GM21526 (cell line): ENCODE measurements around the gene NLE1.
"Not testable (repeated sequence)": the region's sequence is repeated elsewhere in the genome, so short reads cannot be mapped to it uniquely, and the experiment has no call there.

Experiments
- ATAC-seq: cut with Tn5 transposase; IDR thresholded peaks from one replicate; pipeline ENCODE4 v1.9.1; 2021; ENCODE audit warnings: moderate library complexity; ENCODE audit not compliant: unreplicated experiment, low FRiP score

Gene NLE1

DNA sequence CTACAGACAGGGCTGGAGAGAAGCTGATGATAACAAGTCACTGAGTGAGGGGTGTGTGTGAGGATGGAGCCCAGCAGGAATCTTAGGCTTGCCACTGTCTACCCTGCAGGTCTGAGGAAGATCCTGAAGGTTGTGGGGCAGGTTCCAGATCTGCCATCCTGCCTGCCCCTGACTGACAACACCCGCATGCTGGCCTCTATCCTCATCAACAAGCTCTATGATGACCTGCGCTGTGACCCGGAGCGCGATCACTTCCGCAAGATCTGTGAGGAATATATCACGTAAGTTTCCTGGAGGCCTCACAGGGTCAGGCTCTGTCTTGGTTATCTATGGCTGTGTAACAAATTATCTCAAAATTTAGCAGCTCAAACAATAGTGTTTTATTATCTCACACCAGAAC lies 21.8 kb upstream of the NLE1 start:
- no peak for ATAC-seq

DNA sequence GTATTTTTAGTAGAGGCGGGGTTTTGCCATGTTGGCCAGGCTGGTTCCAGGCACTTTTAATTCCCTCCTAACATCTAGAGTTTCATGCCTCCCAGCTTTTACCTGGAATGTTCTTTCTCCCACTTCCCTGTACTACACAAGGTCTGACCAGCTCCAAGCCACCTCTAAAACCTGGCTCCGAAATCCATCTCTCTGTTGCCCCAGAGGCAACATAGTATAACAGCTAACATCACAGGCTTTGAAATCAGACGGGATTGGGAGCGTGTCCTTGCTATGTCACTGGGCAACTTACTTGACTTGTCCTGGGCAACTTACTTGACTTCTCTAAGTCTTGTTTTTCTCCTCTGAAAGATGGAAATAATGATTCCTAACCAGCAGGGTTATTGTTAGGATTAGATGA lies 20.7 kb upstream of the NLE1 start:
- no peak for ATAC-seq

- ATAC-seq = no peak
These were observed 19.2 kb upstream of the NLE1 start for GRCh38 chr17:35161281-35161761.

DNA sequence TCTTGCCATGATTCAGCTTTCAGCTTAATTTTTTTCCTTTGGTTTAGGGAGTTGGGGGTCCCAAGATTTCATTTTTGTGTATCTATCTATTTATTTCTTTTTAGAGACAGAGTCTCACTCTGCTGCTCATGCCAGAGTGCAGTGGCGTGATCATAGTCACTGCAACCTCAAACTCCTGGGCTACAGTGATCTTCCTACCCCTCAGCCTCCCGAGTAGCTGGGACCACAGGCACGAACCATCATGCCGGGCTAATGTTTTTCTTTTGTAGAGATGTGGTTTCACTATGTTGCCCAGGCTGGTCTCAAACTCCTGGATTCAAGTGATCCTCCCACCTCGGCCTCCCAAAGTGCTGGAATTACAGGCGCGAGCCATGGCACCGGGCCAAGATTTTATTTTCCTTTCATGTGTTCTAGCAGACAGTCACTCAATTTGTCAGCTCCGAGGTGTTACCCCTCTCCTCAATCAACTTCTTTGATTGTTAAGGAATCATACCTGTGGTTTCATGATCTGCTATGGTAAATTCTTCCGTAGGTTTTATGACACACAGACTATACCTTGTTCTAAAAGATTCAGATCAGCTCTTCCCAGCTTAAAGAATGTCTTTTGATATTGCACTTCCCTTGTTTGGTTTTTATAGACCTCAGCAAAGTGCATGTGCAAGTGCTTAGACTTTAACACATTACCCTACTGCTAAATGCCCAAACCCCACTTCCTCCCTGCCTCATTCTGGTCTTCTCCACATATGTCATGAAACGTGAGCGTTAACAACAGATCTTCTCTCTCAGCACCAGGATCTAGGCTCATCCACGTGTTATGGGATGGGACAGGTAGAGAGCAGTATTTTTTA lies 18.5 kb upstream of the NLE1 start:
- no peak for ATAC-seq

DNA sequence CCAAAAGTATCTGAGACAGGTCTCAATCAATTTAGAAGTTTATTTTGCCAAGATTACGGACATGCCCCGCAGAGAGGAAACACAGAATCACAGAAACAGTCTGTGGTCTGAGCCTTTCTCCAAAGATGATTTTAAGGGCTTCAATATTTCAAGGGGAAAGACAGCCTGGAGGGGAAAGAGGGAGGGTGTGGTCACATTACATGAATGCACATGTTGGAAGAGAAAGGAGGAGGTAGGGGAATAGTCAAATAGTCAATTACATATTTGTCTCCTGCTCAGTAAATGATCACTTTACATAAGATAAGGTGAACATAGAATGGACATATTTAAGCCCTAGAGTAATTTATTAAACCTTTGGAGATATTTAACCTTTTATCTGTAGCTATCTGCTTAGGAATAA lies 17.8 kb upstream of the NLE1 start:
- ATAC-seq = no peak

- ATAC-seq = no peak
These were observed 13.1 kb upstream of the NLE1 start for GRCh38 chr17:35155246-35155645.

- ATAC-seq = no peak
These were observed 12.4 kb upstream of the NLE1 start for GRCh38 chr17:35154196-35155165.

DNA sequence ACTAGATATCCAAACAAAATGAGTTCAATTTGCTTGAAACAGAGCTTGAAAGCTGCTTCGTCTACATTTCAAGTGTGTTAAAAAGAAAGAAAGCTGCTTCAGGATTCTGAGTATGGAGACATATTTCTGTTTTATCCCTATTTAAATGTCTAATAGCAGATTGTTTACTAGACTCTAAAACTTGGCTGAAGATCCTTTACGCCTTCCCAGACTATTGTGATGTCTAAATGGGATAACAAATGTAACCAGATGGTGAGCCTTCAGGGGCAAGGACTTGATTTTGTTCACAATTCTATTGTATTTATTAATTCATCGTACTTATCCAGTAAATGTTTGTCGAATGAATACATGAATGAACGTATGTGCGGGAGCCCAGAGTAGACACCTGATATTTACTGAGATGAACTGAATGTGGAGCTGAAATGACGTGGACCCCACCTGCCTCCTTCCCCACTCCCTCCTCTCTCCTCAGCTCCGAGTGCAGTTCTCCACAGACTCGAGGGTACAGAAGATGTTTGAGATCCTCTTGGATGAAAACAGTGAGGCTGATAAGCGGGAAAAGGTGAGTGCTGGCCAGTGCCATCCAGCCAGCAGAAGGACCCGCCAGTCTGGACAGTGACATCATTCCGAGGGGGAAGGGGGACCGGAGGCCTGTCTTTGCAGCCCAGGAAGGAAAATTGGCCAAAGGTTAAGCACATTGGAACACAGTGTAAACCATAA lies 10.5 kb upstream of the NLE1 start:
- no peak for ATAC-seq

GRCh38 chr17:35151080-35151479 lies 9.0 kb upstream of the NLE1 start:
- ATAC-seq = not testable (repeated sequence)

- no peak for ATAC-seq
These were observed 7.8 kb upstream of the NLE1 start for GRCh38 chr17:35149941-35150340.

- no peak for ATAC-seq
These were observed 6.0 kb upstream of the NLE1 start for GRCh38 chr17:35148144-35148543.

DNA sequence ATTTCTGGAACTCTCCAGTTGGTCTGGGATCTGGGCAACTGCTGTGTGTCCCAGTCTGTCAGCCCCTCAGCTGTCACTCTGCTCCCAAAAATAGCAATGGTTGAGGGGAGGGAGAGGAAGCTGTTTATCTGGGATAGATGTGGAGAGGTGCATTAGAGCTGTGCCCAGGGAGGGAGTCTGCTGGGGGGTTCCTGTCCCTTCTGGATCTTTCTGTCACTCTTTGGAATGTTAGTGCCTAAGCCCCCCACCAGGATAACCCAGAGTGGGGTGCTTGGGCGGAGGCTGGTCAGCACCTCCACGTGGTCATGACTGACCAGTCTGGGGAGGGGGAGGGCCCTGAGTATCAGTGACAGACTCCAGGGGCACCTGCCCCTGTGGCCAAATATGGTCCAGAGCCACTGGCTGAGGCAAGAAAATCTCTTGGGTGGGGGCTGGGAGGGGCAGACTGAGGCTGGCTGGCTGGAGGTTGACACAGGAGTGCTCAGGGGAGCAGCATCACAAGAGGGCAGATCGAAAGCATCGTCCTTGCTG lies 5.3 kb upstream of the NLE1 start, which contains the start of gene UNC45B:
Gene UNC45B, plus strand, starts transcription at position 443 of the 531 bp plus-strand sequence. CDS start 447 bp downstream, outside the sequence.
- no peak for ATAC-seq

DNA sequence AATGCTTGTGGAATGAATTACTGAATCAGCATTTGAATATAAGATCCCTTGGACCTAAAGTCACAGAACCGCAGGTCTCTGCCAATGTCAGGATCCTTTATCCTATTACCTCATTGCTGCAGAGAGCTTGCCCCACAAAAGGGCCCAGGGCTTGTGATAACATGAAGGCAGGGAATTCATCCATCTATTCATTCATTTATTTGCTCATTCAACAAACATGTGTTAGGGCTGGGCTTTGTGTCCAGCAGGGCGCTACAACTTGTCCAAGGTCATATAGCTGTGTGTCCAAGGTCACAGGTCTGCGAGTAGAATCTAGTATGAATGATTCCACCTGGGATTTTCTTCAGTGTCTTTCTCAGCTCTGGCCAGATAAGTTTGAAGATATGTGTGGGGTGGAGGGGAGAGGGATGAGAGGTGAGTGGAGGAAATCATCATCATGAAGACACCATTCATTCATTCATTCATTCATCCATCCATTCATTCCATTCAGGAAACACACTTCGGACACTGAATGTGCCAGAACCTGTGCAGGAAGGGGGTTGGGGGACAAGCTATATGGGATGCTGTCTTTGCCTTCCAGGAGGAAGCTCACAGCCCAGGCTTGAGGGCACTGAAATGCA lies 4.2 kb upstream of the NLE1 start:
- ATAC-seq = no peak

DNA sequence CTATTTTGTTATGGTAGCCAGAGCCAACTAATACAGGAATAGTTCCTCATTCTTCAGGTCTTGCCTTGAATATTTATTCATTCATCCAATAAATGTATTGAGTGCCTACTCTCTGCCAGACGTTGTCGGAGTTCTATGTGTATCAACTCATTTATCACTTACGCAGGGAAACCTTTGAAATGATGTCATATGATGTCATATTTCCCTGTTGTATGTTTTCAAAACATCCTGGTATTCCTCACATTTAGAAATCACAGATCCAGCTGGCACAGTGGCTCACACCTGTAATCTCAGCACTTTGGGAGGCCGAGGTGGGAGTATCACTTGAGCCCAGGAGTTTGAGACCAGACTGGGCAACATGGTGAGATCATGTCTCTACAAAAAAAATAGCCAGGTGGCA lies 2.7 kb upstream of the NLE1 start:
- no peak for ATAC-seq

- no peak for ATAC-seq
These were observed 329 bp upstream of the NLE1 start for GRCh38 chr17:35142467-35142796.

- ATAC-seq = no peak
These were observed 3.9 kb downstream of the NLE1 start for GRCh38 chr17:35138218-35138617.

DNA sequence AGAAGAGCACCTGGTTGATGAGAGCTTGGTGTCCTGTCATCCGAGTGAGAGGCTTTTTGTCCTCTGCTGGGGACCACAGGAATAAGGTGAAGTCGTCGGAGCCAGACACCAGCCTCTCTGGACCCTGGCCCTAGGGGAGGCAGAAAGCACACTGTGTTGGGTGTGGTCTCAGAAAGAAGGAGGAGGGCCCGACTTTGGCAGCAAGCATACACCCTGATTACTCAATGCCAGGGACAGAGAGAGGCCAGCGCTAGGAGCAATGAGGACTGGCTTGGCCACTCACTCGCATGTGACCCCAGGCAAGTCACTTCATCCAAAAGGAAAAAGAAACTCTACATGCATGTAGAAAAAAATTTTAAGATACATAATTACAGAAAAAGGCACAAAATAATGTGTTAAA lies 6.8 kb downstream of the NLE1 start:
- no peak for ATAC-seq

- ATAC-seq = no peak
These were observed 9.1 kb downstream of the NLE1 start for GRCh38 chr17:35132816-35133550.

GRCh38 chr17:35132099-35132498 lies 10.0 kb downstream of the NLE1 start:
- ATAC-seq = no peak
